ENCODE results near the gene ARID1B.
"Not testable (repeated sequence)": the region's sequence is repeated elsewhere in the genome, so short reads cannot be mapped to it uniquely, and the experiment has no call there.

The ARID1B gene

GRCh38 chr6:157033428-157034140 lies 256.4 kb downstream of the ARID1B start:
- DNase-seq: no peak

- DNase-seq: no peak
These were observed 257.5 kb downstream of the ARID1B start for GRCh38 chr6:157034436-157035230.

- no peak for DNase-seq
These were observed 258.4 kb downstream of the ARID1B start for GRCh38 chr6:157035546-157035945.

- DNase-seq: no peak
These were observed 259.1 kb downstream of the ARID1B start for GRCh38 chr6:157036245-157036711.

GRCh38 chr6:157037165-157037564 lies 260.0 kb downstream of the ARID1B start:
- DNase-seq: no peak

GRCh38 chr6:157038610-157039009 lies 261.4 kb downstream of the ARID1B start:
- DNase-seq: peak; percentile 18

- not testable (repeated sequence) for DNase-seq
These were observed 262.5 kb downstream of the ARID1B start for GRCh38 chr6:157039639-157040038.

- DNase-seq: no peak
These were observed 263.0 kb downstream of the ARID1B start for GRCh38 chr6:157040191-157040590.

GRCh38 chr6:157045831-157046454 lies 268.8 kb downstream of the ARID1B start:
- DNase-seq: no peak

GRCh38 chr6:157046776-157047175 lies 269.6 kb downstream of the ARID1B start:
- DNase-seq: no peak

- no peak for DNase-seq
These were observed 270.1 kb downstream of the ARID1B start for GRCh38 chr6:157047328-157047727.

- no peak for DNase-seq
These were observed 270.8 kb downstream of the ARID1B start for GRCh38 chr6:157047951-157048350.

- DNase-seq: no peak
These were observed 272.0 kb downstream of the ARID1B start for GRCh38 chr6:157049133-157049532.

GRCh38 chr6:157050537-157051265 lies 273.5 kb downstream of the ARID1B start:
- DNase-seq: no peak

GRCh38 chr6:157054531-157054979 lies 277.4 kb downstream of the ARID1B start:
- no peak for DNase-seq

GRCh38 chr6:157055863-157056262 lies 278.7 kb downstream of the ARID1B start:
- no peak for DNase-seq

GRCh38 chr6:157056275-157056674 lies 279.1 kb downstream of the ARID1B start:
- DNase-seq: no peak

GRCh38 chr6:157058574-157058973 lies 281.4 kb downstream of the ARID1B start:
- DNase-seq: no peak

- DNase-seq: no peak
These were observed 282.6 kb downstream of the ARID1B start for GRCh38 chr6:157059781-157060180.

GRCh38 chr6:157060440-157060952 lies 283.3 kb downstream of the ARID1B start:
- DNase-seq: no peak

GRCh38 chr6:157061770-157062594 lies 284.8 kb downstream of the ARID1B start:
- DNase-seq: no peak

Data from NCI-H1048 (cell line).